ENCODE measurements around the gene ABCC8. TPM values are rescaled to one million over a fixed set of nuclear protein-coding genes. Genes with fewer than 3 reads are reported as not detected.

The ABCC8 gene
- total and polyA plus RNA-seq, 2 of the 8 experiments (the other 6 are each of a cell fraction or from before 2014, with no cell fraction given): 3.7 to 4.9 TPM

DNA sequence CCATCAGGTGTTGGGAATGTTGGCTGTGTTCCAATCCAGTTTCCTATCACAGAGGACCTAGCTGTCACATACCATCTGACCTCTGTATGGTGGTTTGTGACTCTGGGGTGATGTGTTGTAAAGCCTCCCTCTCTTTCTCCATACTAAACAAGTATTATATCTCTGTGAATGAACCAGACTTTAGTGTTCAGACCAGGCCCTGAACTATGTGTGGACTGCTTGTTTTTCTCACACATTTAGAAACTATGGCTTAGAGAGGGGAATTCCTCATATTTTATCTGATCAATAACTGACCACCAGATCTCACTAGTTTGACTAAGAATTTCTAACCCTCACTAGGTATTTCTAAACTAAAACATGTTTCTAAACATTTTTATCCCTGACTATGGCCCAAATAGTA lies 107.6 kb downstream of the ABCC8 start (continued):
- TF ChIP-seq SAP30 (IDR thresholded peaks at IDR 0.05; ENCODE audit: insufficient read depth, insufficient replicate concordance, low read length) (no peak), RAD21 (IDR thresholded peaks at IDR 0.05 in 1 of 2, conservative IDR thresholded peaks at IDR 0.05 in 1 of 2; ENCODE audit: low read depth in 2 of 2, low read length in 2 of 2) (no peak)
- TF ChIP-seq, protein P1, sequence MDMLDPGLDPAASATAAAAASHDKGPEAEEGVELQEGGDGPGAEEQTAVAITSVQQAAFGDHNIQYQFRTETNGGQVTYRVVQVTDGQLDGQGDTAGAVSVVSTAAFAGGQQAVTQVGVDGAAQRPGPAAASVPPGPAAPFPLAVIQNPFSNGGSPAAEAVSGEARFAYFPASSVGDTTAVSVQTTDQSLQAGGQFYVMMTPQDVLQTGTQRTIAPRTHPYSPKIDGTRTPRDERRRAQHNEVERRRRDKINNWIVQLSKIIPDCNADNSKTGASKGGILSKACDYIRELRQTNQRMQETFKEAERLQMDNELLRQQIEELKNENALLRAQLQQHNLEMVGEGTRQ (IDR thresholded peaks at IDR 0.05; ENCODE audit: low read length): no peak
